SH-SY5Y (cell line): ENCODE data around the gene SENP1.

ENCODE experiments used
- GATA2 ChIP-seq: IDR thresholded peaks from 2 replicates; pipeline ENCODE4 v1.6.1; 2011; ENCODE audit warnings: mild to moderate bottlenecking, low read depth, low read length
- GATA3 ChIP-seq: IDR thresholded peaks from 2 replicates; pipeline ENCODE4 v1.6.1; 2011; ENCODE audit warnings: low read depth, mild to moderate bottlenecking, low read length, moderate library complexity

DNA sequence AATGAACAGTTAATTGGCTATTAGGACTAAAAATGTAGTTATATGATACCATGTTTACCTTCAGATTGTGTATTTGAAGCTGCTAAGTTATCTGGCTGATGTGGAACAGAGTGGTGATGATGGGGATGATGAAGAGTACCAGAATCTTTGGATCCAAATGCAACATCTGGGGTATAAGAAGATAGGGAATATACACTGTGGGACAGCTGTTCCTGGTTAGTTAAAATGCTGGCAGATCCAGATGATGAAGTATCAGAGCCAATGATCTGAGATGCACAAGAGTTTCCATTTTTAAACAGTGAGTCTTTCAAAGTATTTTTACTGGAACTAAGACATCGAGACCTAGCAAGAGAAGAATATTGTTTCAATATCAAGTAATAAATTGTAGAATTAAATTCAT, 31.6 kb downstream of the SENP1 start:
- no peak for TF ChIP-seq GATA2
- no peak for TF ChIP-seq GATA3
